Fibroblast of peridontal ligament (primary cell): ENCODE results near the gene EYS.
"Not testable (repeated sequence)": the region's sequence is repeated elsewhere in the genome, so short reads cannot be mapped to it uniquely, and the experiment has no call there.

Experiments
- DNase-seq: peaks from one replicate; pipeline ENCODE4 v3.0.0-alpha.2; 2010; ENCODE audit errors: extremely low read depth

EYS gene

GRCh38 chr6:64482631-64483030, 1224.4 kb downstream of the EYS start:
- DNase-seq: no peak

- no peak for DNase-seq
These were observed 1227.9 kb downstream of the EYS start for GRCh38 chr6:64479134-64479533.

GRCh38 chr6:64477391-64477790, 1229.6 kb downstream of the EYS start:
- DNase-seq: no peak

- DNase-seq: no peak
These were observed 1230.1 kb downstream of the EYS start for GRCh38 chr6:64476935-64477334.

- not testable (repeated sequence) for DNase-seq
These were observed 1237.6 kb downstream of the EYS start for GRCh38 chr6:64469405-64469804.

GRCh38 chr6:64467656-64468055, 1239.4 kb downstream of the EYS start:
- no peak for DNase-seq

GRCh38 chr6:64459411-64459944, 1247.5 kb downstream of the EYS start:
- DNase-seq: no peak

- not testable (repeated sequence) for DNase-seq
These were observed 1258.9 kb downstream of the EYS start for GRCh38 chr6:64448101-64448500.

GRCh38 chr6:64445038-64445437, 1262.0 kb downstream of the EYS start:
- DNase-seq: no peak

- no peak for DNase-seq
These were observed 1267.8 kb downstream of the EYS start for GRCh38 chr6:64439274-64439673.

GRCh38 chr6:64437996-64438395, 1269.0 kb downstream of the EYS start:
- DNase-seq: no peak

- DNase-seq: no peak
These were observed 1277.1 kb downstream of the EYS start for GRCh38 chr6:64429926-64430325.

GRCh38 chr6:64428186-64428585, 1278.8 kb downstream of the EYS start:
- DNase-seq: no peak

- DNase-seq: peak; percentile 1
These were observed 1291.1 kb downstream of the EYS start for GRCh38 chr6:64415926-64416325.

- no peak for DNase-seq
These were observed 1295.8 kb downstream of the EYS start for GRCh38 chr6:64411226-64411625.

- no peak for DNase-seq
These were observed 1297.1 kb downstream of the EYS start for GRCh38 chr6:64409948-64410347.

GRCh38 chr6:64404396-64404795, 1302.6 kb downstream of the EYS start:
- DNase-seq: no peak

GRCh38 chr6:64383277-64383676, 1323.7 kb downstream of the EYS start:
- no peak for DNase-seq

GRCh38 chr6:64376394-64376793, 1330.6 kb downstream of the EYS start:
- DNase-seq: no peak

- no peak for DNase-seq
These were observed 1349.6 kb downstream of the EYS start for GRCh38 chr6:64357430-64357829.

- DNase-seq: no peak
These were observed 1359.6 kb downstream of the EYS start for GRCh38 chr6:64347411-64347810.

GRCh38 chr6:64335195-64335594, 1371.8 kb downstream of the EYS start:
- DNase-seq: no peak

- DNase-seq: no peak
These were observed 1372.4 kb downstream of the EYS start for GRCh38 chr6:64334636-64335035.

GRCh38 chr6:64330694-64331307, 1376.2 kb downstream of the EYS start:
- peak; percentile 42 for DNase-seq
